GM18861 (cell line): ENCODE results near the gene CALML6.

Experiments
- ATAC-seq: cut with Tn5 transposase; IDR thresholded peaks from one replicate; pipeline ENCODE4 v1.9.1; 2021; ENCODE audit not compliant: unreplicated experiment

The CALML6 gene

DNA sequence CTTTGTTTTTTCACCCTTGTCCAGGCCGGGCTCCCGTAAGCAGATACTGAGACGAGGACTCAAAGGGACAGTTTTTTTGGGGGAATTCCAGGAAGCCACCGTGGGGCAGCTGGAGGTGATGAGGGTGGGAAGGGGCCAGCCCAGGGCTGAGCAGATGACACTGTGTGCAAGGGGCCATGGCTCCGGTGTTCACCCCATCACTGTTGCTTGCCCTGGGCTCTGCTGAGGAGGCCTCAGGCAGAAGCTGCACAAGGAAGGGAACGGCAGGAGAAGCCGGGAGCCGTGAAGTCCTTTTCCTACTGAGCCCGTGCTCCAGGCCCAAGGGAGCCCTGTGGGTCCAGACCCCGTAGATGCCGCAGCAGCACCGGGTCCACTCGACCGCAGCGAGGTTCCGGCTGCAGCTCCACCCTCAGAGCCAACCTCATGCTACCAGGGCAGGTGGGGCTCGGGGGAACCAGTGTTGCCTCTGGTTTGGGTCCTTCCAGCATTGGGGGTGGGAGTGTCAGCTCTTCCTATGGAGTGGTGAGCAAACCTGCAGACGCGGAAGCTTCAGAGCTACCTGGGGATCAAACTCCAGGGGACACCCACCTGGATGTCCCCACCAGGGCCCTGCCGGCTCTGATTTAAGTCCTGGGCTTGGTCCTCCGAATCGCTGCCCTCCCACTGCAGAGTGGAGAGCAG lies 4.3 kb upstream of the CALML6 start:
- no peak for ATAC-seq

DNA sequence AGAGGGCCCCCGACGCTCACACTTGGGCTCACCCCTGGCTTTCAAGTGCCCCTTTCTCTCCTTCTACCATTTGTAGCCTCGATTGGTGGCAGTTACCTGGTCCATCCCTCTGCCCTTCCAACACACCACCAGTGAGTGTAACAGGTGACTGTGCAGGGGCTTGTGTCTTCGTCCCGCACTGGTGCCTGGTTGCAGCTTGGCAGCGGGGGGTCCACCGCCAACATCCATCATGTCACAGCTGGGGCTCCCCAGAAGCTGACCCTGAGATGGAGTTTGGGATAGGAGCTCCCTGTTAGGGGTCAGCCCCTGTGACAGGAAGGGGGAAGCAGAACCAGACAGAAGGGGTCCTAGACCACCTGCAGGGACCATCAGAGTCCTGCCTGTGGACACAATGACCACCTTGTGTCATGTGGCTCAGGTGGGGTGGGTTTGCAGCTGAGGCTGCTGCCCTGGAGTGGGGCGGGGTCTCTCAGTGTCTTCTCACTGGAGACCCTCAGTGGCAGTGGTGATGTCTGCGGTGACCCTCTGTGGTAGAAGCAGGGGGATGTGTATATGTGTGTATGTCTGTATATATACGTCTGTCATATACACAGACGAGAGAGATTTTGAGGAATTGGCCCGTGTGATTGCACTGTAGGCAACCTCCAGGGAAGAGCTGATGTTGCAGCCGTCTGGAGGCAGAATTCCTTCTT lies 3.6 kb upstream of the CALML6 start:
- no peak for ATAC-seq

DNA sequence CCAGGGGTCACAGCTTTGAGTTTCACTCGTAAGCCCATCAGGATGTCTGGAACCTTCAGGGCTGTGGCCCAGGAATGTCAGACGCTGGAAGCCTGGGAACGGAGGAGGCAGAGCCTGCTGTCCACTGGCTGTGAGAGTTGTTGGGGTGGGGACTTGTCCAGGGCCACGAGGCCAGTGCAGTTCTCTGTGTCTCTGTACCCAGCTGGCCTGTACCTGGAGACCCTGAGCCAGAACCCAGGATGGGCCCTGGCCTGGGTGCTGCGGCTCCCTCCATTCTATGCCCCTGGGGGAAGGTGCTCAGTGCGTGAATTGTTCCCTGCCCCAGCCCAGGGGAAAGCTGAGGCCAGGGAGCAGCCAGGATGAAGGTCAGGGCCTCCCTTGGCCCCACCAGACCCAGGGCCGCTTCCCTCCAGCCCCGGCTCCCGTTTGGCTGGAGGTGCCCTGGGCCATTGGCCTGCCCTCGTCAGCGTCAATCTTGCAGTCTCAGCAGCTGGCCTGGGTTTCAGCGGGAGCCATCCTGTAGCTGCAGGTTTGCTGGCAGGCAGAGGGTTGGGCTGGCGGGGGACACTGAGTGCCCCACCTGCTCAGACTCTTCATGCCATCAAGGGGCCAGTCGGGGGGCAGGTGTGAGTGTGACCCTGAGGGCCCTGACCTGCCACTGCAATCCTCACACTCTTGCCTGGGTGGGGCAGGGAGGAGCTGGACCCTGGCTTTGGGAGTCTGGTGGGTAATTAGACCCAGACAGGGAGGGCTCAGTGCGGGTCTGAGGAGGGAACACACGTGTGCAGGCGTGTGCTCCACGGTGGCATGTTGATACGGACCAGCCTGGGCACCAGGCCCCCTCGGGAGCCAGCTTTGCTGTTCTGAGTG lies 724 bp upstream of the CALML6 start:
- ATAC-seq: no peak

DNA sequence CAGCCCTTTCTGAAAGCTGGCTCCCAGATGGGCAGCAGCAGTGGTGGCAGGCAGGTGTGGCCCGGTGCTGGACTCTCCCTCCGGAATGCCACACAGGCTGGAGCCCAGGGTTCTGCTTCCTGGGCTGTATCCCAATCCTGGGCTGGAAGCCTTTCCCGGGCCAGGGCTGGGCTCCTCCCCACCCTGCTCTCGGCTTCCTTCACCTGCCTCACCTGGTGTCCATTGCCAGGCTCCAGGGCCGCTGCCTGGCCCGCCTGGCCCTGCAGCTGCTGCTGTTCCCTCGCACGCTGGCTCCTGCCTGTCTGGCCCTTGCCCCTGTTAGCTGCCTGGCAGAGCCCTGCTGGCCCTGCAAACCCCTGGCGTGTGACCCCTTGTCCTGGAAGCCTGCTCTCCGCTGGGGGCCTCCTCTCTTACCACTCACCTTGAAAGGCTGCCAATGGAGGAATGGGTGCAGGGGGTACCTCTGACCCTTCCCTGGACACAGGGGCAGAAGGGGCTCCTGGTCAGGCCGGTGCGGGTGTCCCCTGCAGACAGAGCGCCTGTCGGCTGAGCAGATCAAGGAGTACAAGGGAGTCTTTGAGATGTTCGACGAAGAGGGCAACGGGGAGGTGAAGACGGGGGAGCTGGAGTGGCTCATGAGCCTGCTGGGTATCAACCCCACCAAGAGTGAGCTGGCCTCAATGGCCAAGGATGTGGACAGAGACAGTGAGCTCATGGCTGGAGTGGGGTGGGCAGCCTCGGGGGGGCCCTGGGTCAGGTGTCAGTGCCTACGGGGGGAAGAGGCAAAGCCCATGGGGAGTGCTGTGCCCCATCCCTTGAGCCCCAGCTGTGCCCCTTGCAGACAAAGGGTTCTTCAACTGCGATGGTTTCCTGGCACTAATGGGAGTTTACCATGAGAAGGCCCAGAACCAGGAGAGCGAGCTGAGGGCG lies 1.1 kb downstream of the CALML6 start:
- ATAC-seq: no peak

DNA sequence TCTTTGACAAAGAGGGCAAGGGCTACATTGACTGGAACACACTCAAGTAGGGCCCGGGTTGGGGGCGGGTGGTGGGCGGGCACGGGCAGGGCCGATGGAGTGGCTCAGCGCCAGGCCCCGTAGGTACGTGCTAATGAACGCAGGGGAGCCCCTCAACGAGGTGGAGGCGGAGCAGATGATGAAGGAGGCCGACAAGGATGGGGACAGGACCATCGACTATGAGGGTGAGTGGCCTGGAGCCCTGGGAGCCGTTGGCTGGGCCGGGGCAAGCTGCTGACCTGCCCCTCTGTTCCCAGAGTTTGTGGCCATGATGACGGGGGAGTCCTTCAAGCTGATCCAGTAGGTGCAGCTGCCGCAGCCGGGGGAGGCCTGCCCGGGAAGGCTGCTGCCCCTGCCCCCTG lies 1.8 kb downstream of the CALML6 start:
- no peak for ATAC-seq

DNA sequence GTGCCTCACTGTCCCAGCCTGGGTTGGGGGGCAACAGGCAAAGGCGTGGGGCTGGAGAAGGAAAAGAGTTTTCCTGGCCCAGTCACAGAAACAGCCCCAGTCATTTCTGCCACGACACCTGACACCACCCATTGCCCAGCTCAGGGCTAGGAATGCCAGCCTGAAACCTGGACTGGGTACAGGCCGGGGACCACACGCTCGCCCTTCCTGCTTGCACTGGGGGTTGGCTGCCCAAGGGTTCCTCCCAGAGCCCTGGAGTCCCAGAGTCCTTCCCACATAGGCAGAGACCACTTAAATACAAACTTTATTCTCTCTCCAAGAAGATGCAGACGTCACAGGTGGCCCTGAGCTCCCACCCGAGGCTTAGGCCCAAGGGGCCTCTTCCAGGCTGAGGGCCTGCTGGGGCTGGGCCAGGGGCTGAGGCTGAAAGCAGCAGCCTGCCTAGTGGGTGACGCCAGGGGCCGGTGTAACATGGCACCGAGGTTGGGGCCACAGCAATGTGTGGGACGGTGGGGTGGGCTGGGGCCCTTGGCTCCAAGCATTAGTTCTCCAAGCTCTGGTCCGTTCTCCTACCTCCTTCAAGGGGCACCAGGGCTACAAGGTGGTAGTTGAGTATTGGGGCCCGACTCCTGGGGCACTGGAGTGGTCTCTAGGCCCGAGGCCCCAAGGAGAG lies 2.4 kb downstream of the CALML6 start:
- ATAC-seq: no peak

DNA sequence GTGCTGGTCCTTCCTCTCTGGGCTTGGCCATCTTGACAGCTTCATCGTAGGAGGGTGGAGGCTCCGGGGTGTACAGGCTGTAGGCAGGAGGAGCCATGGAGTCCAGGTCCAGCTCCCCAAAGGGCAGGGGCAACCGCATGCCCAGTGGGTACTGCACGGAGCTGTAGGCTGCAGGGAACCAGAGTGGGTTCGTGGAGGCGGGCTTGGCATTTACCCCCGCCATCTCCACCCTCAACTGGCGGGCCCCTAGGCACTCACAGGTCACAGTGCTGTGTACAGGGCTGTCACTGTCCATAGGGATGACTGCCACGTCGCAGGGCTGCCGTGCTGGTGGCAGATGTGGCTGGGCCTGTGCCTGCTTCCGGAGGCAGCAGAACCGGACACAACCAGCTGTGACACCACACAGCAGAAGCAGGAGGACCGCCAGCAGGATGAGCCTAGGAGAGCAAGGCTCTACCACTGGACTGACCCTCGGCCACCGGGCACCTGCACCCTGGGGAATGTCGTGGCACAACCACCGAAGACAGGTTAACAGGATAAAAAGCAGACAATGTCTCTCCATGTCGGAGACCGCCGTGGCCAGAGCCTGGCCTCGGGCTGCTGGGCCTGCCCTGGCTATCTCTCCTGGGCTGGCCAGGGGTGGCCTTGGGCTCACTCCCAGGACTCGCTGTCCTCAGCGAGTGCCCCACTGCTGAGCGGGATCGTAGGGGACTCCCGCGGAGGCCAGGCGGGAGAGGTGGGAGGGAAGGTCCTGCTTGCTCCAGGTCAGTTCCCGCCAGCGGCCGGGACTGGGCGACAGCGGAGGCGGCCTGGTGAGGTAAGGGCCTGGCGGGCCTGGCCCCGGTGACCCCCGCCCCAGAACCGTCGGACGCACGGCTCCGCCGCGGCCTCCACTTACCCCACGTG lies 3.2 kb downstream of the CALML6 start:
- ATAC-seq: no peak

DNA sequence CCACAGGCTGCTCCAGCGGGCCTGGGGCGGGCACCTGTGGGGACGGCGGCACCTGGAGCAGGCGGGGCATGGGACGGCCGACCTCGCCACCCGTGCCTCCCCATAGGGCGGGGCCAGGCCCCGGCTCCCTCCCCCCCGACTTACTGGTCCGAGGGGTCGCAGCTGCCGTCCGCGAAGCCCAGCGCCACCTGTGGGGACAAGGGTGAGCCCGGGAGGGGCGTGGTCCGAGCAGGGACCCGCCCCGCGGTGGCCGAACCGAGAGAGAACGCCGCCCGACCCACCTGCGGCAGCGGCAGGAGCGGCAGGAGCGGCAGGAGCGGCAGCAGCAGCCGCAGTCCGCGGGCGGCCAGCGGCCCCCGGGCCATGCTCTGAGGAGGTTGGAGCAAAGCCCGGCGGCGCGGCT lies 3.8 kb downstream of the CALML6 start, which contains the start of gene TMEM52:
TMEM52 (minus strand) TSS at position 379 of the 403 bp plus-strand sequence; CDS start at position 365, 14 bp downstream.
- ATAC-seq: no peak

DNA sequence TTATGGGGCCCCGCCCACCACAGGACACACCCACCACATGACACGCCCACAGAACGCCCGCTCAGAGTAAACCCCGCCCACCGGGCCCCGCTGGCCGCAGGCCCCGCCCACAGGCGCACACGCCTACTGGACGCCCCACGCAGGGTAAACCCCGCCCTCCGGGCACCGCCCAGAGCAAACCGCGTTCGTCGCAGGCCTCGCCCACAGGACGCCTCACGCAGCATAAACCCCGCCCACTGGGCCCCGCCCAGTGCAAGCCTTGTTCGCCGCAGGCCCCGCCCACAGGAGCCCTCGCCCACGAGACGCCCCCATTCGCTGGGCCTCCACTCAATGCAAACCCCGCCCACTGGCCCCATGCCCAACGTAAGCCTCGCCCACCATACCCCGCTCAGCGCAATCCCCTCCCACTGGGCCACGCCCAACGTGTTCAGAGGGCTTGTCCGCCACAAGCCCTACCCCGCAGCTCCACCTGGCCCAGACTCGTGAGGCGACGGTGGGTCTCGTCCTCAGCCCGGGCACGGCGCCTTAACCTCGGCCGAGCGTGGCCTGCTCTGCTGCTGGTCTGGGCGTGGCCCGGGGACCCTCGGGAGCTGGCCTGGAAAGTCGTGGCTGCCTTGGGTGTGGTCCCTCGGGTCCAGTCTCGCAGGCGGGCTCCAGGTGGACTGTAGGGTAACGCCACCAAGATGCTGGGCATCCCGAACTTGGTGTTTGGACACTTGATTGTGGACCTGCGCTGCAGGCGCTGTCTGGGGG lies 4.4 kb downstream of the CALML6 start:
- peak; percentile 81 for ATAC-seq

DNA sequence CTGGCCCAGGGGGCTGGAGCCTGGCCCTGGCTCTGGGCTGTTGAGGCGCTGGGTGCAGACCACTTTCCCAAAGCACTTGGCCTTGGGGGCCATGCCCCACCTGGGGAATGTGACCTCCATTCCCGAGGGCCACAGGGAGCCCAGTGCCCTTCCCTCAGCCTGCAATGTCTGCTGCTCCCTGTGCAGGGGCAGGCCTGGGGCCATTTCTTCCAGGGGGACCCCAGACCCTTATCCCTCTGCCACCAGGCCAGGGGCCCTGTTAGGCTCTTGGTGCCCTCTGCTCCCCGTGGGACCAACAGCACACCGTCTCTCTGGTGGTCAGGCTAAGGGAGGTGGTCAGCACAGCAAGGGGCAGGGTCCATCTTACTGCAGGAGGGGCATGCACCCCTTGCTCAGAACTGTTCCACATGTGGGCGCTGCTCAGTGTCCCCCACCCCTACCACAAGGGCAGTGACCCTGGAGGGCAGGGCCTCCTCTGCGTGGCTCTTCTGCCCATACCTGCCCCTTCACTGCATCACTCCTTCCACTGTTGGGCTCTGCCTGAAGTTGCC lies 5.1 kb downstream of the CALML6 start:
- ATAC-seq: no peak

DNA sequence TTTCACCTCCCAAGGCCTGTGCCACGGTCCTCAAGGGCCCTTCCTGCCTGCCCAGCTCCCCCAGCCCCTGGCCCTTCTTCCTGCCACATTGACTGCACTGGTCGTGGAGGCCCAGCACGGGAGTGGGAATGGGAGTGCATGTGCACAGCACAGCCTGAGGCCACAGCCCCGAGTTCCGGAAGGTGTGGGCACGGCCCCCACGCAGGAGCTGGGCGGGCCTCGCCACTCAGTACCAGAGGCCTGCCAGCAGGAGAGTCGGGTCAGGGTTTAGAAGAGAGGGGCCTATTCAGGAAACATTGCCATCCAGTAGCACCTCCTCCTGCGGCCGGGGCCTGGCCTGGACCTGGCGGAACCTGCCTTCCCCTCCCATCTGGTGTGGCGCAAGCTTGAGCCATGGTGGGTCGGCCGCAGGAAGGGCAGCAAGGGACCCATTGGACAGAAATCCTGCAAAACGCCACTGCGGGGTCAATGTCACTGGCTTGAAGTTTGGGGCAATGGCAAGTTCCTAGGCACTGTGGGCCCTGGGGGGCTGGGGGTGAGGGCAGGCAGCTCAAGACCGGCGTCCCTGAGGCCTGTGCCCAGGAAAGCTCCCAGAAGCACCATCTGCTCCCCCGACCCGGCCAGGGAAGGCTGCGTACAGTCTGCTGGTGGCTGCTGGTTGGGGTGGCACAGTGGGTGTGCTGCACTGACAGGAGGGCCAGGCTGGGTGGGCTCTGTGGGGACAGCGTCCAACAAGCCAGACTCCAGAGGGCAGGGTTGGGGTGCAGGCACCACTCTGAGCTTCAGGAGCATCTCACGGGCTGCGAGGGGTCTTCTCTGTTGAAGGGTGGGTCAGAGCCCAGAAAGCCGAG lies 5.8 kb downstream of the CALML6 start:
- no peak for ATAC-seq

DNA sequence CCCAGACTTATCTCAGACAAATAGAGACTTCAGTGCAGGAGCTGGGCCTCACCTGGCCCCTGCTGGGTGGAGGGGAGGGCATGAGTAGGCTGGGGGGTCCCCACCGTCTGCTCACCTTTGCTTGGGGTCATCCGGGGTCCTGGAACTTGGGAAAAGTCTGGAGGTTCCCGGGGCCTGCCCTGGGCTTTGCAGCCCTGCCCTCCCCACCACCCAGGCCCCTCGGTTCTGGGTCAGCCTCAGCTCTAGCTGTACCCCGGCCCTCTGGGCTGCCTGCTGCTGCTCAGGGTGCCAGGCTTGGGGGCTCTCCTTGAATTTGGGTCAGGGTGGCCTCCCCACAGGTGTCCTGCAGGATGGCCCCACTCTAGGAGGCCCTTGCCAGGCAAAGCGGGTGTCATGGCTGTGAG lies 6.4 kb downstream of the CALML6 start:
- no peak for ATAC-seq

DNA sequence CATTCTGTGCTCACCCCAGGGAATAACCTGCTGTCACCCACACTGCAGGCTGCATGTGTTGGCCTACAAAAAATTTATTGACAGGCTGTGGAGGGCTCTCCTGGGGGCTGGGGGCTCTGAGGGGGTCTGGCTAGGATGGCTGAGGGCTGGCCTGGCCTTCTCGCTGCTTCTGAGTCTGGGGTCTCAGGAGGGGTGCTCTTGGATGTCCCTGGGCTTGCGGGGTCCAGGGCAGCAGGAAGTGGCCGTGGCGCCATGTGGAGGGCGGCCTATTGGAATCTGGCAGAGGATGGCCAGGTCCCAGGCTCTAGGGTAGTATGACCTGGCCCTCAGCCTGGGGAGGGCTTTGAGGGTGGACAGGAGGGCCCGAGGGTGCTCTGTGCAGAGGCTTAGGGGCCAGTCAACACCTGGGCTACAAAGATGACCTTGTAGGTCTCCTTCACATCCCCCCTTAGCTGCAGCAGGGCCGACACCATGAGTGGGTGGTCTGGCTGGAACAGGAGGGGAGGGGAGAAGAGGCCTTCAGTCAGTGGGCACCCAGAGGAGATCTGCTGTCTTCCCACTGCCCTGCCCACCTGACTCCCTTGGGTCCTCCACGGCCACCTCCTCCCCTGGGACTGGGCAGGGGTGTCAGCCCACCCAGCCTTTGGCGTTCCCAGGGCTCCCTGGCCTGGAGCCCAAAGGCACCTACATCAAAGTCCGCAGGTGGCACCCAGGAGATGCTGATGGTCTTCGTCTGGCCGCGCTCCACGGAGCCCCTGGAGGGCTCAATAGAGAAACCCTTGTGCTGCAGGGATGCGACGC lies 7.0 kb downstream of the CALML6 start:
- no peak for ATAC-seq

DNA sequence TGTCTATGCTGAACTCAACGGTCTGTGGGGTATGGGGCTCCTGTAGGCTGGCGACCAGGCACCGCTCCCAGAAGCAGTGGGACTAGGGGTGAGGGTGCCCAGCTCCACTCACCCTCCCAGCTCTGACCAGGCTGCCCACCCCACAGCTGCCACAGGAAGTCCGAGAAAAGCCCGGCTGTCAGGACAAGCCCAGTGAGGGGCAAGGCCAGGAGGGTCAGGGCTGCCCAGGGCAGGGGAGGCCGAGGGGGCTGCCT lies 7.6 kb downstream of the CALML6 start:
- no peak for ATAC-seq

DNA sequence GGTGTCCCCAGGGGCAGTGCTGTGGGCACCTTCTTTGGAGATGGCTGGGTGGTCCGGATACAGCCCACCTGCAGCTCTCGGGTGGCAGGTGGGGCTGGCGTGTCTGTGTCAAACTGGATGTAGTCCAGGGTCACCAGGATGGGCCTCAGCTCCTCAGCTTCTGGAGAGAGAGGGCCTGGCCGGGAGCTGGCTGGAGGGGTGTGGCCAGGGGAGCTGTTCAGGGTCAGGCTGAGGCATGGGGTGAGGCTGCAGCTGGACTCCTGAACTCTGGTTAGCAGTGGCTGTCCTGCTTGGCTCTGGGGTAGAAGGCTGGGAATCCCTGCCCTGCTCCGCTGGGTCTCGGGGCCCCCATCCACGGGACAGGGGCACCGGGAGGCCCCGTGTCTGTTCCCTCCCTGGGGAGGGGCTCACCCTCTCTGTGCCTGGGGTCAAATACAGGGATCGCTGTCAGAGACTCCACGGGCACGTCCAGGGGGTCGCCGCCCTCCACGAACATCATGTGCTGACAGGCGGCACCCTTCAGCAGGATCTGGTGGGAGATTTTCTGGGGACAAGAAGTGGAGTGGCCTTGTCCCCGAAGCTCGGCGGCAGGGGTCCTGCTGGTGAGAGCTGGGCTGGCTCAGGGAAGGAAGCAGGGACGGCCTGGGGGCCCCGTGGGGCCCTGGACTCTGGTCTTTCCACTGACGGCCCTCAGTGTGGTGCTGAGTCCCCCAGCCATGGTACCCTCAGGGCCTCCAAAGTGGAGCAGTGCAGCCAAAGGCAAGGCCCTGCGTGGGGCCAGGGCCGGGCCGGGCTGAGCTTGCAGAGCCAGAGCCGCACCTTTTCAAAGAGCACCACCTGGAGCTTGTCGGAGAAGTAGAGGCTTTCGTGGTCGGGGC lies 8.1 kb downstream of the CALML6 start:
- no peak for ATAC-seq

DNA sequence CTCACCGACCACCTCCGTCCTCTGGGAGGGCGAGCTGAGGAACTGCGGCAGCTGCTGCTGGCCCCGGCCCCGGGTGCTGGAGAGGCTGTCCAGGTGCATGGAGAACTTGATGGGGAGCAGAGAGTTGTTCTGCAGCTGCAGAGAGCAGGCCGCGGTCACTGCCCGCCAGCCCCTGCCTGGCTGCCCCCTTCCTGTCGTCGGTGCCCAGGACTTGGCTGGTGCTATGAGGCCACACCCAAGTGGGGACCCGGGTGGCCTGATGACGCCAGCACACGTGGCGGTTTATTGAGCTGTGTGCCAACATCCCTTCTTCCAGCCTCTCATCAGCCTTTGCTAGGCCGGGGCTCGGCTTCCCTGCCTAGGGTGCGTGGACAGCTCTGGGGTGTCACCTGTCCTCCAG lies 9.3 kb downstream of the CALML6 start:
- no peak for ATAC-seq
